DND-41 (cell line): Measurements from ENCODE around the gene WRNIP1.

Experiments
- ATAC-seq: fragments of 200-7000 bp; cut with Tn5 transposase; 3 replicates; pipeline ENCODE4 v1.9.1; 2021; ENCODE audit warnings: low read depth; ENCODE audit not compliant: insufficient read depth
- DNase-seq: peaks from one replicate; pipeline ENCODE4 v3.0.0-alpha.2; 2020
- H2AFZ ChIP-seq: 2 replicates; pipeline ENCODE4 v1.6.0; 2012; ENCODE audit warnings: low read depth, low read length
- H3K27ac ChIP-seq: 2 replicates; pipeline ENCODE4 v1.5.1; 2012; ENCODE audit warnings: low read length, inconsistent platforms
- H3K27me3 ChIP-seq: fragments of 200-600 bp; sonication (generic); 2 replicates; pipeline ENCODE4 v1.6.0; 2012; ENCODE audit warnings: low read length, mild to moderate bottlenecking, inconsistent platforms; ENCODE audit not compliant: insufficient read depth, poor library complexity
- H3K36me3 ChIP-seq: 2 replicates; pipeline ENCODE4 v1.5.1; 2012; ENCODE audit warnings: low read length, inconsistent platforms; ENCODE audit not compliant: insufficient read depth
- H3K4me1 ChIP-seq: 2 replicates; pipeline ENCODE4 v1.5.1; 2012; ENCODE audit warnings: mild to moderate bottlenecking, low read length; ENCODE audit not compliant: insufficient read depth
- H3K4me2 ChIP-seq: 2 replicates; pipeline ENCODE4 v1.6.0; 2012; ENCODE audit warnings: mild to moderate bottlenecking, moderate library complexity, low read length, inconsistent platforms; ENCODE audit not compliant: insufficient read depth
- H3K4me3 ChIP-seq, 2 experiments: fragments of 200-600 bp in 1 of 2; shearing (Covaris generic) in 1 of 2; 2 replicates each; pipeline ENCODE4 v1.5.1; 2012 to 2016; ENCODE audit warnings: inconsistent platforms in 2 of 2, low read length in 2 of 2, mild to moderate bottlenecking in 2 of 2, low read depth in 1 of 2, moderate library complexity in 1 of 2
- H3K79me2 ChIP-seq: 2 replicates; pipeline ENCODE4 v1.6.0; 2012; ENCODE audit warnings: low read length, inconsistent platforms; ENCODE audit not compliant: insufficient read depth
- H3K9ac ChIP-seq: 2 replicates; pipeline ENCODE4 v1.6.0; 2012; ENCODE audit warnings: low read depth, mild to moderate bottlenecking, inconsistent platforms, low read length, moderate library complexity
- H3K9me3 ChIP-seq: 2 replicates; pipeline ENCODE4 v1.5.1; 2012; ENCODE audit warnings: low read length, moderate library complexity, mild to moderate bottlenecking, inconsistent platforms; ENCODE audit not compliant: insufficient read depth, severe bottlenecking
- H4K20me1 ChIP-seq: 2 replicates; pipeline ENCODE4 v1.6.0; 2012; ENCODE audit warnings: low read length; ENCODE audit not compliant: insufficient read depth
- CTCF ChIP-seq: IDR thresholded peaks from 2 replicates; pipeline ENCODE4 v1.5.1; 2012; ENCODE audit warnings: borderline replicate concordance, low read length, moderate library complexity, mild to moderate bottlenecking; ENCODE audit not compliant: poor library complexity, severe bottlenecking; ENCODE audit errors: extremely low read depth
- EZH2 ChIP-seq: IDR thresholded peaks from 3 replicates; pipeline ENCODE4 v1.6.1; 2012; ENCODE audit warnings: borderline replicate concordance, low read depth, mild to moderate bottlenecking, moderate library complexity, low read length, inconsistent platforms; ENCODE audit not compliant: severe bottlenecking

WRNIP1 gene

GRCh38 chr6:2807342-2808090, 42.3 kb downstream of the WRNIP1 start:
- Histone ChIP-seq H3K27ac (no peak overlapping the region), H4K20me1 (peaks cover 2% of the 10 kb centered on the region), H3K9me3 (no peaks in the 10 kb centered on the region), H2AFZ (no peak overlapping the region), H3K79me2 (no peaks in the 10 kb centered on the region), H3K27me3 (no peaks in the 10 kb centered on the region), H3K4me3 (no peak overlapping the region), H3K9ac (no peak overlapping the region), H3K4me1 (peaks cover 13% of the 10 kb centered on the region), H3K36me3 (no peaks in the 10 kb centered on the region), H3K4me2 (no peak overlapping the region)
- no peak for TF ChIP-seq EZH2
- TF ChIP-seq CTCF = no peak
- ATAC-seq (no peak), DNase-seq (no peak)

- Histone ChIP-seq H3K27me3 (no peaks in the 10 kb centered on the region), H3K4me2 (no peak overlapping the region), H3K79me2 (no peaks in the 10 kb centered on the region), H3K4me1 (peaks cover 13% of the 10 kb centered on the region), H3K27ac (no peak overlapping the region), H3K9me3 (no peaks in the 10 kb centered on the region), H2AFZ (no peak overlapping the region), H3K4me3 (no peak overlapping the region), H4K20me1 (no peaks in the 10 kb centered on the region), H3K36me3 (no peaks in the 10 kb centered on the region), H3K9ac (no peak overlapping the region)
- ATAC-seq = no peak
- TF ChIP-seq CTCF = no peak
- TF ChIP-seq EZH2 = no peak
- no peak for DNase-seq
These were observed 43.8 kb downstream of the WRNIP1 start for GRCh38 chr6:2809015-2809414.

- DNase-seq (no peak), ATAC-seq (no peak)
- H3K4me3 ChIP-seq = no peak overlapping the region
- H3K4me1 ChIP-seq = peaks cover 13% of the 10 kb centered on the region
- H3K36me3 ChIP-seq = no peaks in the 10 kb centered on the region
- H2AFZ ChIP-seq = no peak overlapping the region
- no peaks in the 10 kb centered on the region for H3K9me3 ChIP-seq
- H3K9ac ChIP-seq = no peak overlapping the region
- no peaks in the 10 kb centered on the region for H3K79me2 ChIP-seq
- H4K20me1 ChIP-seq = no peaks in the 10 kb centered on the region
- no peak for TF ChIP-seq CTCF
- H3K27ac ChIP-seq = no peak overlapping the region
- no peaks in the 10 kb centered on the region for H3K27me3 ChIP-seq
- H3K4me2 ChIP-seq = no peak overlapping the region
These were observed 45.0 kb downstream of the WRNIP1 start for GRCh38 chr6:2810092-2810671.
